Astrocyte (in vitro differentiated cells and primary cell): ENCODE data around the gene TXNDC17.
"Not testable (repeated sequence)": the region's sequence is repeated elsewhere in the genome, so short reads cannot be mapped to it uniquely, and the experiment has no call there.

Experiments
- CTCF ChIP-seq: IDR thresholded peaks from 2 replicates; pipeline ENCODE4 v1.5.1; 2011; ENCODE audit warnings: low read depth, mild to moderate bottlenecking, inconsistent platforms, low read length, moderate library complexity; ENCODE audit not compliant: insufficient read depth
- EZH2 ChIP-seq: IDR thresholded peaks from 2 replicates; pipeline ENCODE4 v1.6.1; 2012; ENCODE audit warnings: mild to moderate bottlenecking, low read length, inconsistent platforms; ENCODE audit not compliant: insufficient read depth

GRCh38 chr17:6691958-6692357, 51.1 kb downstream of the TXNDC17 start:
- TF ChIP-seq CTCF, EZH2: not testable (repeated sequence)
